ENCODE measurements around the gene SLC12A1.

- TF ChIP-seq REST (IDR thresholded peaks at IDR 0.05; ENCODE audit: insufficient read depth in 1 of 2, low read depth in 2 of 2, low read length in 2 of 2) (no peak), SIN3A (IDR thresholded peaks at IDR 0.05; ENCODE audit: borderline replicate concordance, insufficient read depth, low read length) (no peak)
Observed at GRCh38 chr15:48315041-48315440, 108.9 kb downstream of the SLC12A1 start.

Data from PFSK-1 (cell line).